K562 (cell line): ENCODE results near the gene SCN5A. TPM values are rescaled to one million over a fixed set of nuclear protein-coding genes. Genes with fewer than 3 reads are reported as not detected.
A peak's percentile ranks its signal among the peaks of the same experiment; 100 is the strongest.

Experiments
- ATAC-seq: fragments of 200-7000 bp; cut with Tn5 transposase; 3 replicates; pipeline ENCODE4 v1.9.1; 2020; ENCODE audit warnings: moderate library complexity
- BruUV-seq: library from RNA; stranded (reverse); fragments of 400-500 nt; replicated peaks from 2 replicates; lab custom pipeline; 2021; lab: Mats Ljungman, UMichigan
- CTCF ChIA-PET: fragments of 300-600 bp; formaldehyde crosslinking; extraction: SDS; loops from one replicate; lab custom pipeline; 2021; ENCODE audit warnings: low intra/inter-chr PET ratio; lab: Yijun Ruan, JAX
- POLR2A ChIA-PET: fragments of 300-600, 350-650 bp; sonication (Branson Sonifier 250); formaldehyde crosslinking; extraction: SDS; loops from one replicate; lab custom pipeline; 2021; ENCODE audit warnings: antibody characterized with exemption, inconsistent platforms; lab: Yijun Ruan, JAX
- DNase-seq, 4 experiments: peaks; one replicate each; pipeline versions ENCODE4 v3.0.0 to v3.0.0-alpha.2; 2011 to 2018; ENCODE audit warnings: low spot score in 3 of 4, mixed read lengths in 3 of 4; ENCODE audit errors: extremely low read depth in 1 of 4
- FAIRE-seq: peaks from 2 replicates; lab custom pipeline; 2011; peaks lifted over from hg19 to GRCh38; lab: Jason Lieb, UNC
- H2AFZ ChIP-seq: 2 replicates; pipeline ENCODE4 v1.6.0; 2011; ENCODE audit warnings: low read depth, low read length, control low read depth, inconsistent platforms
- H3K27ac ChIP-seq: fragments of 200-600 bp; 3 replicates; pipeline ENCODE4 v1.8.0; 2011; ENCODE audit warnings: low read depth, mild to moderate bottlenecking, control low read depth, inconsistent platforms, low read length, moderate library complexity, mixed read lengths; ENCODE audit errors: extremely low read depth
- H3K27me3 ChIP-seq, 2 experiments: fragments of 300-600 bp in 1 of 2; 2 replicates in 1 of 2; 3 replicates in 1 of 2; pipeline versions ENCODE4 v1.6.0 to v1.8.0; 2011; ENCODE audit warnings: inconsistent platforms in 2 of 2, low read length in 2 of 2, mild to moderate bottlenecking in 1 of 2, mixed read lengths in 1 of 2, moderate library complexity in 1 of 2; ENCODE audit not compliant: control insufficient read depth in 2 of 2, insufficient read depth in 2 of 2
- H3K36me3 ChIP-seq: fragments of 300-600 bp; 3 replicates; pipeline ENCODE4 v1.8.0; 2011; ENCODE audit warnings: mild to moderate bottlenecking, low read length, inconsistent platforms; ENCODE audit not compliant: control insufficient read depth, insufficient read depth
- H3K4me1 ChIP-seq, 2 experiments: fragments of 200-600 bp in 1 of 2; replicated peaks in 1 of 2; 2 replicates in 1 of 2; 3 replicates in 1 of 2; pipeline versions ENCODE4 v1.5.1 to v1.8.0; 2011; ENCODE audit warnings: inconsistent platforms in 2 of 2, low read length in 2 of 2, mild to moderate bottlenecking in 1 of 2, mixed read lengths in 1 of 2, moderate library complexity in 1 of 2; ENCODE audit not compliant: control insufficient read depth in 2 of 2, insufficient read depth in 2 of 2
- H3K4me2 ChIP-seq: 2 replicates; pipeline ENCODE4 v1.6.1; 2011; ENCODE audit warnings: low read length, control low read depth, inconsistent platforms, mixed read lengths; ENCODE audit not compliant: insufficient read depth
- H3K4me3 ChIP-seq: fragments of 200-600 bp; sonication (generic), shearing (Covaris generic); 2 replicates; pipeline ENCODE4 v1.5.1; 2016; ENCODE audit warnings: control low read depth, inconsistent platforms
- H3K79me2 ChIP-seq: fragments of 200-600 bp; 3 replicates; pipeline ENCODE4 v1.8.0; 2011; ENCODE audit warnings: low read length, inconsistent platforms; ENCODE audit not compliant: control insufficient read depth, insufficient read depth
- H3K9ac ChIP-seq, 2 experiments: 2 replicates each; pipeline versions ENCODE4 v1.6.0 to v1.6.1; 2011; ENCODE audit warnings: low read depth in 2 of 2, low read length in 2 of 2, control low read depth in 1 of 2, inconsistent platforms in 1 of 2, mild to moderate bottlenecking in 1 of 2, mixed read lengths in 1 of 2; ENCODE audit not compliant: insufficient read depth in 1 of 2
- H3K9me1 ChIP-seq: one replicate; pipeline ENCODE4 v1.6.0; 2011; ENCODE audit warnings: inconsistent platforms, mild to moderate bottlenecking, low read length, moderate library complexity; ENCODE audit not compliant: control insufficient read depth, insufficient read depth
- H3K9me3 ChIP-seq: replicated peaks from 2 replicates; pipeline ENCODE4 v1.5.1; 2011; ENCODE audit warnings: low read depth, low read length, inconsistent platforms; ENCODE audit not compliant: control insufficient read depth, insufficient read depth
- H4K20me1 ChIP-seq: replicated peaks from 2 replicates; pipeline ENCODE4 v1.6.1; 2011; ENCODE audit warnings: low read length, inconsistent platforms, mixed read lengths; ENCODE audit not compliant: control insufficient read depth, insufficient read depth
- ASH1L ChIP-seq: fragments of 450-650 bp; IDR thresholded peaks from 2 replicates; pipeline ENCODE4 v1.6.1; 2018; ENCODE audit warnings: borderline replicate concordance, mild to moderate bottlenecking, low read depth; ENCODE audit not compliant: partially characterized antibody
- SRSF1 ChIP-seq: fragments of 200-400 bp; formaldehyde crosslinking; IDR thresholded peaks from 2 replicates; pipeline ENCODE4 v1.6.1; 2017; ENCODE audit warnings: mild to moderate bottlenecking, low read depth, low read length, moderate library complexity
- STAT5A ChIP-seq: IDR thresholded peaks from 2 replicates; pipeline ENCODE4 v1.6.1; 2012; ENCODE audit warnings: low read length, inconsistent platforms, borderline replicate concordance
- ZC3H4 ChIP-seq: sonication (generic); formaldehyde crosslinking; IDR thresholded peaks from 2 replicates; pipeline ENCODE4 v1.9.0; 2021; ENCODE audit warnings: missing genetic modification reagents, borderline replicate concordance
- ZKSCAN1 ChIP-seq: fragments of 150-350 bp; IDR thresholded peaks from 2 replicates; pipeline ENCODE4 v1.6.1; 2016; ENCODE audit warnings: low read depth, low read length
- ZNF280B ChIP-seq: fragments of 250-450 bp; sonication (Bioruptor Pico); IDR thresholded peaks from 2 replicates; pipeline ENCODE4 v1.5.1; 2021; ENCODE audit warnings: mild to moderate bottlenecking
- WGBS: fragments of 100-300 bp; shearing (Covaris generic); methylation state at CpG from one replicate; pipeline ENCODE4 v1.1.6; 2016; ENCODE audit warnings: low coverage, mixed read lengths; ENCODE audit not compliant: insufficient coverage; ENCODE audit errors: missing lambda C conversion rate; 5-methylcytosine and 5-hydroxymethylcytosine counted together
- in situ Hi-C: fragments of 300-500 bp; cut with MboI; formaldehyde crosslinking; loops from 4 replicates; pipeline ENCODE4 v1.15.0; 2018; ENCODE audit warnings: inconsistent platforms, mixed read lengths
- intact Hi-C: fragments of 100-400 bp; cut with micrococcal nuclease; formaldehyde crosslinking; loops from 2 replicates; pipeline ENCODE4 v1.14.2; 2022
- polyA plus RNA-seq, 8 experiments: library from polyadenylated mRNA; depleted of rRNA in 4 of 8; stranded (reverse) in 5 of 8; unstranded in 3 of 8; fragments of >200 nt; fragmentation: Nextera tagmentation in 2 of 8; fragmentation: Illumina TruSeq in 1 of 8; extraction: Ambion mirVana in 2 of 8; extraction: Trizol in 1 of 8; gene quantifications; 2 replicates each; pipeline versions ENCODE4 v1.2.1 to v1.2.3, GENCODE V29; 2011 to 2014; ENCODE audit warnings: inconsistent platforms in 1 of 8, missing spikeins in 1 of 8
- total RNA-seq, 7 experiments: library from RNA; depleted of rRNA in 6 of 7; stranded (reverse); fragments of >200 nt in 6 of 7; fragmentation: Illumina TruSeq in 2 of 7; extraction: Trizol in 2 of 7; gene quantifications; 2 replicates each; pipeline versions ENCODE4 v1.2.1 to v1.2.3, GENCODE V29; 2011 to 2021; ENCODE audit warnings: low replicate concordance in 1 of 7

SCN5A gene
- total and polyA plus RNA-seq, 9 of the 15 experiments (the other 6 are each of a cell fraction or from before 2014, with no cell fraction given) = 0.07 to 1.4 (median 0.21) TPM; not detected in 2

- no peak overlapping the region for H3K4me2 ChIP-seq
- peaks cover 0 to 7% of the 10 kb centered on the region in 2 experiments; a peak in 1 of 5 replicates for H3K4me1 ChIP-seq
- in situ Hi-C loops = no loop called here
- WGBS = 0% methylated on average over 5 of the region's 5 CpGs
- no peak for DNase-seq
- TF ChIP-seq ZC3H4 (CRISPR knock-in tag) (no peak), ZKSCAN1 (peak; percentile 83), STAT5A (no peak), SRSF1 (no peak), ASH1L (no peak), ZNF280B (CRISPR knock-in tag) (no peak)
- TF ChIP-seq, all 486 proteins: peak for 1
- H3K9me1 ChIP-seq = no peaks in the 10 kb centered on the region
- ATAC-seq (no peak), FAIRE-seq (no peak)
- no peaks in the 10 kb centered on the region for H3K36me3 ChIP-seq
- intact Hi-C loops = no loop called here
- CTCF ChIA-PET = no interaction called here
- POLR2A ChIA-PET = no interaction called here
- H3K27ac ChIP-seq = no peak overlapping the region
- H3K4me3 ChIP-seq = no peak overlapping the region
- H2AFZ ChIP-seq = no peak overlapping the region
- BruUV-seq = no TSS peak
- peaks cover 4% of the 10 kb centered on the region; the same call in 1 of the 2 replicates for H4K20me1 ChIP-seq
- H3K79me2 ChIP-seq = no peaks in the 10 kb centered on the region
- H3K27me3 ChIP-seq = peaks cover 7 to 62% of the 10 kb centered on the region in 2 experiments
- no peaks in the 10 kb centered on the region for H3K9me3 ChIP-seq
- no peak overlapping the region for H3K9ac ChIP-seq
Measured at GRCh38 chr3:38576131-38576525, 73.4 kb downstream of the SCN5A start.
